Measurements from ENCODE around the gene PHPT1. TPM values are rescaled to one million over a fixed set of nuclear protein-coding genes. Genes with fewer than 3 reads are reported as not detected.
A peak's percentile ranks its signal among the peaks of the same experiment; 100 is the strongest.

PHPT1 gene
- total and polyA plus RNA-seq, 2 experiments from 2014 or later: 86.2 to 437 TPM

DNA sequence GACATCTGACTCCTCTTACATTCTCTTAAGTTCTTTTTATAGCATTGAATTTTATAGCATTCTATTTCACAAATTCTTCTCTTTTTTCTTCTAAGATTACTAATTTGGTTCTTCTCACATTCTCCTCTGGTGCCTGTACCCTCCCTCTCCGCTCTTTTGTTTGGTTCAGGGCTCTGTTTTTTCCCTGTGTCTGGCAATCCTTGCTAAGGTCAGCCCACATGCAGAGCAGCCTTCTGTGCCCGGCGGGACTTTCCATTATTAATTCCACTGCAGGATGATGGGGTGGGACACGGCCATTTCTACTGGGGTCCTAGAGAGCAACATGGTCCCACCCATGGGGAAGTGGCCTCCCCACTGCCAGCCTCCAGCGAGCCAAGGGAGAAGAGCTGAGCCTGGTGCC lies 27.3 kb downstream of the PHPT1 start (continued):
- no peak for TF ChIP-seq ZNF462 (CRISPR knock-in tag; IDR thresholded peaks at IDR 0.05)

GRCh38 chr9:136880651-136881050 lies 31.4 kb downstream of the PHPT1 start:
- Mint-ChIP-seq H3K36me3 (ENCODE audit: low read depth) (no peaks in the 10 kb centered on the region; the same call in 2 of the 3 replicates), H3K4me1 (no peaks in the 10 kb centered on the region), H3K4me3 (no peak overlapping the region), H3K27me3 (ENCODE audit: insufficient read depth, low read depth, poor library complexity) (peaks cover 14% of the 10 kb centered on the region), H3K9me3 (peaks cover 14% of the 10 kb centered on the region), H3K27ac (no peak overlapping the region)
- no peaks in the 10 kb centered on the region for H3K36me3 ChIP-seq (ENCODE audit: insufficient read depth)
- TF ChIP-seq, protein P1, sequence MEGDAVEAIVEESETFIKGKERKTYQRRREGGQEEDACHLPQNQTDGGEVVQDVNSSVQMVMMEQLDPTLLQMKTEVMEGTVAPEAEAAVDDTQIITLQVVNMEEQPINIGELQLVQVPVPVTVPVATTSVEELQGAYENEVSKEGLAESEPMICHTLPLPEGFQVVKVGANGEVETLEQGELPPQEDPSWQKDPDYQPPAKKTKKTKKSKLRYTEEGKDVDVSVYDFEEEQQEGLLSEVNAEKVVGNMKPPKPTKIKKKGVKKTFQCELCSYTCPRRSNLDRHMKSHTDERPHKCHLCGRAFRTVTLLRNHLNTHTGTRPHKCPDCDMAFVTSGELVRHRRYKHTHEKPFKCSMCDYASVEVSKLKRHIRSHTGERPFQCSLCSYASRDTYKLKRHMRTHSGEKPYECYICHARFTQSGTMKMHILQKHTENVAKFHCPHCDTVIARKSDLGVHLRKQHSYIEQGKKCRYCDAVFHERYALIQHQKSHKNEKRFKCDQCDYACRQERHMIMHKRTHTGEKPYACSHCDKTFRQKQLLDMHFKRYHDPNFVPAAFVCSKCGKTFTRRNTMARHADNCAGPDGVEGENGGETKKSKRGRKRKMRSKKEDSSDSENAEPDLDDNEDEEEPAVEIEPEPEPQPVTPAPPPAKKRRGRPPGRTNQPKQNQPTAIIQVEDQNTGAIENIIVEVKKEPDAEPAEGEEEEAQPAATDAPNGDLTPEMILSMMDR (conservative IDR thresholded peaks at IDR 0.05; ENCODE audit: low read depth in 2 of 2): 0 out of 4 replicates have a peak, but pooled peaks of 1 of the 2 experiments have one; percentile 3
- TF ChIP-seq POLR2AphosphoS5 (IDR thresholded peaks at IDR 0.05; ENCODE audit: low read depth): no peak
- H3K4me1 ChIP-seq (ENCODE audit: insufficient read depth): no peaks in the 10 kb centered on the region
- H3K79me2 ChIP-seq (replicated peaks; ENCODE audit: insufficient read depth): no peaks in the 10 kb centered on the region
- H3K27me3 ChIP-seq (ENCODE audit: insufficient read depth): no peaks in the 10 kb centered on the region
- H2AFZ ChIP-seq: no peak overlapping the region
- no peak overlapping the region for H3K27ac ChIP-seq (ENCODE audit: low read depth)
- no peaks in the 10 kb centered on the region for H3K9me2 ChIP-seq (ENCODE audit: insufficient read depth)
- no peak for DNase-seq (ENCODE audit: low spot score)
- H3F3A ChIP-seq (replicated peaks; ENCODE audit: low read depth): no peaks in the 10 kb centered on the region; the same call in 1 of the 2 replicates
- H3K4me3 ChIP-seq: no peak overlapping the region
- H3K4me2 ChIP-seq: no peak overlapping the region
- ATAC-seq: peak; percentile 17
- H4K20me1 ChIP-seq (replicated peaks; ENCODE audit: insufficient read depth): no peaks in the 10 kb centered on the region

All from GM23338 (cell line).